ENCODE measurements around the gene LGALS7.

Gene LGALS7

DNA sequence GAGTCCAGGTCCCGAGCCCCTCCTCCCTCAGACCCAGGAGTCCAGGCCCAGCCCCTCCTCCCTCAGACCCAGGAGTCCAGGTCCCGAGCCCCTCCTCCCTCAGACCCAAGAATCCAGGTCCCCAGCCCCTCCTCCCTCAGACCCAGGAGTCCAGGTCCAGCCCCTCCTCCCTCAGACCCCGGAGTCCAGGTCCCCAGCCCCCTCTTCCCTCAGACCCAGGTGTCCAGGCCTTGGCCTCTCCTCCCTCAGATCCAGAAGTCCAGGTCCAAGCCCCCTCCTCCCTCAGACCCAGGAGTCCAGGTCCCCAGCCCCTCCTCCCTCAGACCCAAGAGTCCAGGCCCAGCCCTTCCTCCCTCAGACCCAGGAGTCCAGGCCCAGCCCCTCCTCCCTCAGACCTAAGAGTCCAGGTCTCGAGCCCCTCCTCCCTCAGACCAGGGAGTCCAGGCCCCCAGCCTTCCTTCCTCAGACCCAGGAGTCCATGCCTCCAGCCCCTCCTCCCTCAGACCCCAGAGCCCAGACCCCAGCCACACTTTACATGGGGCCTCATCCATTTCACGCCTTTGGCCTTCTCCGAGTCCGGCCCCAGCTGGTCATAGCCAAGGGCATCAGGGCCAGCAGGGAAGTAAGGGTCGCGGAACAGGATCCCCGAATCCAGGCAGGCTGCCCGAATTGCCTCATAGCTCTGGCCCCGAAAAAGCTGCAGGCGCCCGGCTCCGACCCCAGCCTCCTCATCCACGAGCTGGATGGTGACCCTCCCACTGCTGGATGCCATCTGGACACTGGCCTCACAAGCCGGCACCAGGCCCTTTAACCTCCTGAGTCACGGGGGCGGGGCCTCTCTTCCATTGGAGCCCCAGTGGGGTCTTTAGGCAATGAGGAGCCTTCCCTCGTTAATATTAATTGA lies 29.7 kb downstream of the LGALS7 start:
- intact Hi-C loops (cut with DNase I): no loop called here
- no peak for DNase-seq

DNA sequence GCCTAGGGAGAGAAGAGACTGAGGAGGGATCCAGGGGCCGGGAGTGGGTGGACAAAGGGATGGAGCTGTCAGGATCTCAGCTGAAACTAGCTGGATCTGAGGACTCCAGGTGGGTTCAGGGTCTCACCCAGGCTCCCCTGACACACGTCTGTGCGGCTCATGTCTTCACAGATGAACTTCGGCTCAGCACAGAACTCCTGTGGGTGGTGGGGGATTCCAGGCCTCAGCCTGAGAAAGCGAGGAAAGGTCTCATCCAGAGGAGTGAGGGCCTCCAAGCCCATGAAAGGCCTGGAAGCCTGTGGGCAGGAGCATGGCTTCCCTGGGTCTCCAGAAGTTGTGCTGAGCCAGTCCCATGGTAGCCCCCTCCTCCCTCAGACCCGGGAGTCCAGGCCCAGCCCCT lies 30.4 kb downstream of the LGALS7 start:
- intact Hi-C loops (cut with DNase I): no loop called here
- DNase-seq: peak in 1 of 10 donors; percentile 70

DNA sequence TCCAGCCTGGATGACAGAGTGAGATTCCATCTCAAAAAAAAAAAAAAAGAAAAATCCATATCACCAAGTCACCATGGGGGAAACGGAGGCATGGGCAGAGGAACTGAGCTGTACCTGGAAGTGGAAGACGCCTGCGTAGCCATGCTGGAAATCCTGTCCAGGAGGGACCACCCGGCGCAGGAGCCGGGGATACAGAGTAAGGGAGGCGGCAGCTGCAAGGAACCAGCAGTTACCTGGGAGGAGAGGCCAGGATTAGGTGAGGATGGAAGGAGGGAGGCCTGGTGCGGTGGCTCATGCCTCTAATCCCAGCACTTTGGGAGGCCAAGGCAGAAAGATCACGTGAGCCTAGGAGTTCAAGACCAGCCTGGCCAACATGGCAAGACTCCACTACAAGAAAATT lies 31.0 kb downstream of the LGALS7 start:
- no peak for DNase-seq
- intact Hi-C loops (cut with DNase I): no loop called here

DNA sequence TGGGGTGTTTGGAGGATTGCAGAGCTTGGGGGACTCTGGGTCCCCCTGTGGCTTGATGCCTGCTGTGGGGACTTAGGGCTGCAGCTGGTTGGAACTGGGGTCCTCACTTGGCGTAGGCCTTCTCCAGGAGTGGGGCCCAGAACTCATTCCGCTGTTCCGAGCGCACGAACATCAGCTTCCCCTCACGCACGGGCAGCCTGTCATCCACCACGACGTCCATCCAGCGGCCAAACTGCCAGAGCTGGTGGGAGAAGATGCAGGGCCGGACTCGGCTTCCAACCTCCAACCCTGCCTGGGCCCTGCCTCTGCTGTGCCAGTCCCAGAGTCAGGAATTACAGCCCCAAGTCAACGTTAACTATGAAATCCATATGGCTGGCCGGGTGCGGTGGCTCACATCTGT lies 31.6 kb downstream of the LGALS7 start:
- intact Hi-C loops (cut with DNase I): no loop called here
- peak in 2 of 10 donors; percentile 16 to 62 for DNase-seq

GRCh38 chr19:38740932-38741331 lies 32.4 kb downstream of the LGALS7 start:
- DNase-seq: no peak
- intact Hi-C loops (cut with DNase I): no loop called here

DNA sequence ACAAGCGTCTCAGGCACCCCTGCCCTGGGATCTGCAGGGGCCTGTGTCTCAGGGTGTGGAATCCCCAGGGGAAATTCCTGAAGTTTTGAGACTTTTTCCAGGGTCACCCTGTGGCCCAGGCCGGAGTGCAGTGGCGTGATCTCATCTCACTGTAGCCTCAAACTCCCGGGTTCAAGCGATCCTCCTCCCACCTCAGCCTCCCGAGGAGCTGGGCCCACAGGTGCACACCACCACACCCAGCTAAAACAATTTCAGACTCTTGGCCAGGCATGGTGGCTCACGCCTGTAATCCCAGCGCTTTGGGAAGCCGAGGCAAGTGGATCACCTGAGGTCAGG lies 33.1 kb downstream of the LGALS7 start:
- peak in 1 of 10 donors; percentile 76 for DNase-seq
- intact Hi-C loops (cut with DNase I): no loop called here

- intact Hi-C loops (cut with DNase I): no loop called here
- peak in 1 of 10 donors; percentile 75 for DNase-seq
These were observed 33.7 kb downstream of the LGALS7 start for GRCh38 chr19:38739440-38740256.

DNA sequence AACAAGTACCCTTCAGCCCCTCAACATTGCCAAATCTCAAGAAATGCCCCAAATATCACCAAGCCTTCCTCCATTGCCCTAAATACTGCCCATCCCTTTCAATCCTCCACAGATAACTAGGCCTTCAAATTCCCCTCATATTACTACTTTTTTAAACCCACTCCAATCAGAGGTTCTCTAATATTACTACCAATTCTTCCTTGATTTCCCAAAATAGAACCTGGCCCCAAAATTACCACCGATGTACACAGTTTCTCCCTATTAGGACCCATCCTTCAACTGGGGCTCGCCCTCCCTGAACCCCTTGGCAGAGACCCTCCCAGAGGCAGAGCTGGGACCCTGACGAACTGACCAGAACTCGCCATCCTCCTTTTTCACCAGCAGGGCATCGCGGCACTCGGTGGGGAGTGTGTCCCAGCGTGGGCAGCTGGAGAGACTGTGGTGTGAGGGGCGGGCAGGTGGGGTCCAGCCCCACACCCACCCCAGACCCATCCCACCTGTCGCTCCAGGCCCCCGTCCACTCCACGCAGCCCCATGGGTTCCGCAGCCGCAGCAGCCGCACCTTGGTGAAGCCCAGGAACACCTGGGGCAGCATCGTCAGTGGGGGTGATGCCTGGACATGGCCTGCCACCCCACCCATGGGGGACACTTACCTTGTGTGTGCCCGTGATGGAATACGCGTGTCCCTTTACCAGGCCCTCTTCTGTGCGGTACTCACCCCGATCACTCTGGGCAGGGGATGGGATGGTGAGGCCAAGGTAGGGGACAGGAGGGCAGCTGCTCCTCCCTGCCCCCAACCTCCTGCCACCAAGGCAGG lies 35.2 kb downstream of the LGALS7 start:
- DNase-seq: peak in 2 of 10 donors; percentile 71
- intact Hi-C loops (cut with DNase I): no loop called here

- intact Hi-C loops (cut with DNase I): no loop called here
- peak in 2 of 10 donors; percentile 49 to 59 for DNase-seq
These were observed 35.9 kb downstream of the LGALS7 start for GRCh38 chr19:38737281-38737865.

- intact Hi-C loops (cut with DNase I): no loop called here
- peak in 2 of 10 donors; percentile 63 to 76 for DNase-seq
These were observed 36.7 kb downstream of the LGALS7 start for GRCh38 chr19:38736413-38737280.

GRCh38 chr19:38736036-38736412 lies 37.3 kb downstream of the LGALS7 start:
- intact Hi-C loops (cut with DNase I): no loop called here
- DNase-seq: peak in 2 of 10 donors; percentile 74 to 80

GRCh38 chr19:38735257-38735686 lies 38.0 kb downstream of the LGALS7 start:
- peak in 2 of 10 donors; percentile 41 to 57 for DNase-seq
- intact Hi-C loops (cut with DNase I): no loop called here

DNA sequence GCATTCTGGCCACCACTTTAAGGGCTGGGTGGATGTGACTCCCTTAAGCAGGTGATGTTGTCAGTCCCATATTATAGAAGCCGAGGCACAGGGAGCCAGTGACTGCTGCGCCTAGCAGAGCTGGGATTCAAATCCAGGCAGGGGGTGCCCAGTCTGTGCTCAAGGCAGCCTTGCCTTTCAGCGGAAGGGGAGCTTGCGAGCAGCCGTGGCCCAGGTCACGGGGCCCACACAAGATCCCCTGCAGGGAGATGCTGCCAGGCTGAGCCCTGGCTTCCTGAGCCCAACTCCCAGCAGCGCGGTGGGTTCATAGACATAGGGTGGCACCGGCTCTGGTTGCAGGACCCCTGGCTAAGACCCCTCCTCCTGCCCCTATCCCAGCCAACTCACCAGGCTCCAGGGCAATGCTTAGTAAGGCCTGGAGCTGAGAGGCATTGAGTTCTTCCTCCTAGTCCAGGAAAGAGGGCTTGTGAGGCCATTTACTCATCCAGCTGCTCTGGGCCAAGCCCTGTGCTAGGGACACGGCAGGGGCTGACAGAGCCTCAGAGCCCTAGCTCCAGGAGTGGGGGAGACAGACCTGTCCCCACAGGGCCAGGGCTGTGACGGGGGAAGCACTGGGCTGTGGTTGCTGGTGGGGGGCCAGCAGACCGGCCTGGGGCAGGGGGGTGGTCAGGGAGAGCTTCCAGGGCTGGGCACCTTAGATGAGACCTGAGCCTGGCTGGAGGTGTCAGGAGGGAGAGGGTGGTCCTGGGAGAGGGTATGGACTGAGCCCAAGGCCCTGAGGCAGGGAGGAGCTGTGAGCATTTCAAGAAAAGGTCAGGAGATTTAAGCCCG lies 38.7 kb downstream of the LGALS7 start:
- peak in 2 of 10 donors; percentile 72 to 81 for DNase-seq
- intact Hi-C loops (cut with DNase I): no loop called here

DNA sequence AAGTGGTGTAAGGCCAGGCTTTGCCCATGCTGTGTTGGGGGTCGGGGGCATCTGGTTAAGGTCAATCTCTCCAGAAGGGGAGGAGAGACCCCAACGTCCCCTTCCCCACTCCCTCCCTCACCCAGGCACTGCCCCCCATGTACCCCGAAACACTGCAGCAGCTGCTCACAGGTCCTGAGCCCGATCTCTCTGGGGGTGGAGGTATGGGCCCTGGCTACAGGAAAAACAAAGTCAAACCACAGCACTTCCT lies 39.2 kb downstream of the LGALS7 start:
- intact Hi-C loops (cut with DNase I): no loop called here
- peak in 1 of 10 donors; percentile 62 for DNase-seq

DNA sequence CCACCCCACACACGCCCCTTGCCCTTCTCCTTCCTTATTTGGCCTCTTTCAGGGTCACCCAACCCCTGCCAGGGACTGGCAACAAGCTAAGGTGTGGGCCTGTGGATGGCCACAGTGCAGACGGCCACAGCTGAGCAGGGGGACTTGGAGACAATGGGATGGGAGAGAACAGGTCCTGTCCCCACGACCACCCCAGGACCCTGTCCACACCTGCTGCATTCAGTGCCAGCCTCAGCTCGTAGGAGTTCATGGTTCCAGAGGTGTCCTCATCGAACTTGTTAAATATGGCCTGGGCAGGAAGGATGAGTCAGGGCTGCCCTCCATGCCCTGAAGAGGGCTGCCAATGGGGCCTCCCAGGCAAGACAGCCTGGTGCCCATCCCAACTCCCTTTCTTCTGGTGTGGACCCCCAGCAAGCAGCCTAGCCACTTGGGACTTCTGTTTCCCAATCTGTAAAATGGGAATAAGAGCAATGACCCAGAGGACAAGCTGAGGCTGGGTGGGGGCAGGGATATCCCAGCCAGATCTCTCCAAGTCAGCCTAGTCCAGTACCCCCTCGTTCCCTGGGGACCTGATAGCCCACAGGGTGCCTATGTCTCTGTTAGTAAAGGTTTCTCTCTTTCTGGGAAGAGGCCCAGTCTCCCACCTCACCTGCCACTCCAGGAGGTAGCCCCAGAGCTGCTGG lies 39.7 kb downstream of the LGALS7 start:
- intact Hi-C loops (cut with DNase I): no loop called here
- DNase-seq: peak in 5 of 10 donors; percentile 5 to 80 (median 63)

DNA sequence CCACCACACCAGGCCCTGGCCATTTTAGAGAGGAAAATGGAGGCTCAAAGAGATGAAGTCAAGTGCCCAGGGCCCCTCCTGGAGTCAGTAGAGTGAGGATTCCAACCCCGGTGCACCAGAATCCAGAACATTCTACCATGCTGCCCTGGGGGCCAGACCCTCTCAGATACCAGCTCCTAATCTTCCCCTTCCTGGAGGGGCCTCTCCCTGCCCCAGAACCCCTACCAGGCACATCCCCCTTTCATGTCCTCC lies 40.1 kb downstream of the LGALS7 start:
- peak in 1 of 10 donors; percentile 6 for DNase-seq
- intact Hi-C loops (cut with DNase I): no loop called here

DNA sequence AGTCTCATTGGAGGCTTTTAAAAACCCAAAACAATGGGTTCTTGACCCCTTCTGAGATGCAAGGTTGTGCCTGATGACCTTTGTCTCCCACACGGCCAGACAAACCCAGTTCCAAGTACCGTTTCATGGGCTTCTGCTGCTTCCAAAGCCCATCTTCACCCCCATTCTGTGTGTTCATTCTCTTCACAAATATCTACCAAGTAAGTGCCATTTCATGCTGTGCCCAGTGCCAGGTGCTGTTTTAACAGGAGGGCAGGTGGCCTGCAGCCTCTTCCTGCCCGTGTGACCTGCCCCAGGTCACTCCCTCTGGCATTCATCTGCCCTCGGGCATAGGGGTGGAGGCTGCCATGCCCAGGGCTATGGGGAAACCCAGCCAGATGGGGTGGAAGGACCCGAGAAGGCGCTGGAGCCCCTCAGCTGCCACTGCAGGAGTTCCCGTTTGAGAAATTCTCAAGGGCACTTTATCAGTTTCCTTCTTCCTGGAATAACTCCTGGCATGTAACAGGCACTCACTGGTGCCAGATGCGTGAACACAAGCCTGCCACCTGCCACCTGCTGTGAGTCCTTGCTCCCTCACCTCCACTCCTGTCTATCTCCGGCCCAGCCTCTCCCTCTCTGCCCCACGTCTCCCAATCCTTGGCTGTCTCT lies 41.5 kb downstream of the LGALS7 start:
- intact Hi-C loops (cut with DNase I): no loop called here
- DNase-seq: peak in 6 of 10 donors; percentile 5 to 81 (median 30)
